Frontal cortex (tissue), 4 donors: ENCODE measurements around the gene TBC1D3. TPM values are rescaled to one million over a fixed set of nuclear protein-coding genes. Genes with fewer than 3 reads are reported as not detected.
"Not testable (repeated sequence)": the region's sequence is repeated elsewhere in the genome, so short reads cannot be mapped to it uniquely, and the experiment has no call there.

Experiments
- DNase-seq, 2 donors: peaks; one replicate each; pipeline ENCODE4 v3.0.0; 2012; ENCODE audit warnings: low spot score in 2 of 2
- FAIRE-seq: peaks from 2 replicates; lab custom pipeline; 2012; peaks lifted over from hg19 to GRCh38; lab: Jason Lieb, UNC
- small RNA-seq: library from RNA; depleted of rRNA; stranded (forward); fragments of <200 nt; gene quantifications from one replicate; pipeline ENCODE3, GENCODE V24; 2014
- total RNA-seq: library from RNA; depleted of rRNA; stranded (reverse); fragments of >200 nt; gene quantifications from one replicate; pipeline ENCODE4 v1.2.3, GENCODE V29; 2014
- donor health status: control.
- donor health status: control.
- donor health status: control.

TBC1D3 gene
- not detected for total RNA-seq

- FAIRE-seq, DNase-seq: not testable (repeated sequence)
These were observed at the start of gene TBC1D3 for GRCh38 chr17:38192455-38192854. Gene TBC1D3 (minus strand): TSS chr17:38192555. CDS start chr17:38191029, 1,526 bp downstream.

- not testable (repeated sequence) for FAIRE-seq, DNase-seq
These were observed 40.4 kb upstream of the TBC1D3 start for GRCh38 chr17:38232790-38233189.

- not testable (repeated sequence) for DNase-seq, FAIRE-seq
These were observed 33.6 kb upstream of the TBC1D3 start for GRCh38 chr17:38225844-38226495.

DNA sequence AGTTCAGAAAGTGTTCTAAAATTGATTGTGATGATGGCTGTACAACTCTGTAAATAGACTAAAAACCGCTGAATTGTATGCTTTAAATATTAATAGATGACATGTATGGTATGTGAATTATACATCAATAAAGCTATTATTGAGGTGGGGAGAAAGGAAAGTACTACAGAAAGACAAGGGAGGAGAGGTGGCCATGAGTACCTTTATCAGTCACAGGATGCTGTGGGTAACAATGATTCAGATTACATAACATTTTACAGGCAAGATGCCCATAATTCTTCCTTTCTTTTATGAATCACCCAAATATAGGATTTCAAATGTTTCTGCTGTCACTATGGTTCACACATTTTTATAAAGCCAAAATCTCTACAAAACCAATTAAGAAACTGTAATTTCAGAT, 28.5 kb upstream of the TBC1D3 start:
- not testable (repeated sequence) for FAIRE-seq, DNase-seq

DNA sequence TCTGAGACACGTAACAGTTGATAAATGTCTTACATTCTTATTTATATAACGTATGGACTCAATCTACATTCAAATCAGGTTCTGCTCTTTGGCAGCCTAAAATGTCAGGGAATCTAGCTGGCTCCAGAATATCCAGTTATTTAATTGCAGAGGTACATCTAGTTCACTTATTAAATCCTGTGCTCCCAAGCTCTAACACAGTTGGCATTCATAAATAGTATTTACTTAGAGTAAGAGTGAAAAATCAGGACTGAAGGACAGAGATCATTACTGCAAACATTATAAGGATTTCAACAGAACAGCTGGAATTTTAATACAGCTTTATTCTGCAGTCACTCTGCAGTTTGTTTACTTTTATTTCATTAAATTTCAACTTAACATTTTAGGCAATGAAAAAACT, 7.9 kb upstream of the TBC1D3 start:
- not testable (repeated sequence) for DNase-seq, FAIRE-seq

GRCh38 chr17:38134860-38135259, 57.5 kb downstream of the TBC1D3 start:
- not testable (repeated sequence) for FAIRE-seq, DNase-seq

Small RNA genes within 50 kb of the gene (small RNA-seq; reads per million reads assigned to genes)
- not detected for gene RF00019
- gene RNA5SP526: not detected

Other genes with a start within 250 kb of the TBC1D3 start
- gene TBC1D3L, start 203.5 kb downstream of the TBC1D3 start, total RNA-seq: 3.3 TPM
- not detected for gene TBC1D3D, start 188.6 kb downstream of the TBC1D3 start, total RNA-seq
- not detected for gene TBC1D3C, start 123.9 kb downstream of the TBC1D3 start, total RNA-seq
- gene TBC1D3E, start 64.6 kb downstream of the TBC1D3 start, total RNA-seq: 0.41 TPM
- gene MRPL45, start 104.6 kb upstream of the TBC1D3 start, total RNA-seq: 36.3 TPM
- gene GPR179, start 151.4 kb upstream of the TBC1D3 start, total RNA-seq: 1.2 TPM
- 51.0 TPM for gene SOCS7, start 159.3 kb upstream of the TBC1D3 start, total RNA-seq
- 31.4 TPM for gene ARHGAP23, start 235.9 kb upstream of the TBC1D3 start, total RNA-seq